SU-DHL-6 (cell line): ENCODE measurements around the gene OSBPL10.

Experiments used
- CTCF ChIP-seq: fragments of 200-600 bp; sonication (generic); IDR thresholded peaks from one replicate; pipeline ENCODE4 v1.5.1; 2017; ENCODE audit warnings: antibody characterized with exemption, mild to moderate bottlenecking, low read length, moderate library complexity; ENCODE audit not compliant: insufficient read depth, poor library complexity, severe bottlenecking
- EZH2phosphoT487 ChIP-seq: fragments of 200-600 bp; sonication (generic), shearing (Covaris generic); conservative IDR thresholded peaks from 2 replicates; pipeline ENCODE4 v1.6.1; 2018; ENCODE audit warnings: mild to moderate bottlenecking, antibody characterized with exemption, low read length, moderate library complexity, mixed read lengths

- TF ChIP-seq CTCF (no peak), EZH2phosphoT487 (no peak)
Observed at GRCh38 chr3:31740397-31740796, 240.7 kb downstream of the OSBPL10 start.
